HG03135 (cell line): ENCODE measurements around the gene NCKAP5.
"Not testable (repeated sequence)": the region's sequence is repeated elsewhere in the genome, so short reads cannot be mapped to it uniquely, and the experiment has no call there.

Experiments
- ATAC-seq: cut with Tn5 transposase; IDR thresholded peaks from one replicate; pipeline ENCODE4 v1.9.1; 2021; ENCODE audit warnings: mild to moderate bottlenecking, moderate library complexity; ENCODE audit not compliant: unreplicated experiment

Gene NCKAP5

GRCh38 chr2:133475610-133476009, 92.7 kb downstream of the NCKAP5 start:
- ATAC-seq, result no peak

DNA sequence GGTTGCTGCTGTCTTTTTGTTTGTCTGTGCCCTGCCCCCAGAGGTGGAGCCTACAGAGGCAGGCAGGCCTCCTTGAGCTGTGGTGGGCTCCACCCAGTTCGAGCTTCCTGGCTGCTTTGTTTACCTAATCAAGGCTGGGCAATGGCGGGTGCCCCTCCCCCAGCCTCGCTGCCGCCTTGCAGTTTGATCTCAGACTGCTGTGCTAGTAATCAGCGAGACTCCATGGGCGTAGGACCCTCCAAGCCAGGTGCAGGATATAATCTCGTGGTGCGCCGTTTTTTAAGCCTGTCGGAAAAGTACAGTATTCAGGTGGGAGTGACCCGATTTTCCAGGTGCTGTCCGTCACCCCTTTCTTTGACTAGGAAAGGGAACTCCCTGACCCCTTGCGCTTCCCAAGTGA, 97.8 kb downstream of the NCKAP5 start:
- not testable (repeated sequence) for ATAC-seq

GRCh38 chr2:133462811-133463210, 105.5 kb downstream of the NCKAP5 start:
- no peak for ATAC-seq

DNA sequence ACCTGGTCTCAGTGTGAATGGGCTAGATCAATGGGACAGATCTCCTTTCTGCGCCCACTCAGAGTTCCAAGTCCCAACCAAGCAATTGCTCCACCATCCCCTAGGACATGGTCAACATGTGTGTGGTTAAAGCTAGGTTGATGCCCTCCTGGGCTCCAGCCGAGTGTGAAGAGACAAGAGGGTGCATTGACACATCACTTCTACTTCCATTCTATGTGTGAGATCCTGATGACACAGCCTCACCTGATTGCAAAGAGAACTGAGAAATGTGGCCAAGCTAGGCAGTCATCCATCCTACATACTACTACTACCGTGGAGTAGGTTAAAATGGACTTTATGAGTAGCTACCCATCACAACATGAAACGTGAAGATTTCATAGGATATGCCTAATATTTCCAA, 106.8 kb downstream of the NCKAP5 start:
- ATAC-seq, result no peak

DNA sequence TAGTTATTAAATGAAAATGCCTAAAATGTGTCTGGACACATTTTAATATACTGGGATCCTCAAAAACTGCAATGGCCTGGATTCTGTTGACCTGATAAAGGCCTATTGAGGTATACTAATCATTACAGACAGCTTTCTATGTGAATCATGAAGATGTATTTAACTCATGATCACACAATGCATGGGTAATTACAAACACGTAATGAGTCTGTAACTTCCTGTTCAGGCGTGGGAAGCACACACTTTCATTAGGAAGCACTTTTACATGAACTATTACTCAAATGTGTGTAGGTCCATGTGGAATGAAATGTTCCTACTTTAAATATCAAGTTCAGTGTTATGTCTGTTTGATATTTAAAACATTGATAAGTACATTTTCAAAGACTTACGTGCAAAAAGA, 108.7 kb downstream of the NCKAP5 start:
- ATAC-seq, result no peak

DNA sequence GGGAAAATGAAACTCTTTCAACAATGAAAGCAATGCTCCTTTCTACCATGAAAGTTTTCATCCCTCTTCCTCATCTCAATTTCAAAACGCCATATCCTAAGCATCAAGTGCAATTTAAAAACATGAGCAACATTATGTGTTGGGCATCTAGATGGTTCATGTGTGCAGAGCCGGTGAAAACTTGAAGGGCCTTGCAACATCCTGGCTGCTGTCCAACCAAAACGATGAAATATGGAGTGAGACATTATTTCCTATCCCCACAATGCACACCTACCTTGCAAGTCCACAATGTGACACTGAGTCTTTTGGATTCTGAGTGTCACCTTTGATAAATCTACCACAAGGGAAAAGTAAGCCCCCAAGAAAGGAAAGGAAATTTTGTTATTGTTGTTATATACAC, 110.0 kb downstream of the NCKAP5 start:
- ATAC-seq, result no peak

DNA sequence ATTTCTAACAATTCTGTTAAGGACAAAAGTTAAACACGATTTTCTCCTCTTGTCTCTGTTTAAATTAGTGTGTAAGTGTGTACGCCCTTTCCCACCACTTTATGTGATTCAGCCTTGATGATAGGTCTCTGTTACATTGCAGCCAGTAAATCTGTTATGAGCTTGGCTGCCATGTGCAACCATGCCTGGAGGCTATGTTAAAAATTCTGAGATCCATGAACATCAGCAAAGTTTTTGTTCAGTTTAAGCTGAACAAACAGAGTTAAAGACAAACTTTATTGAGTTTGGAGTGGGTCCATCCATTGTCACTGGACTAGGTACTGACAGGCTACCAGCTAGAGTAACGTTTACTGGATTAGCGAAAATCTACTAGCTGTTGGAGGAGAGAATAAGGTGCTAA, 110.4 kb downstream of the NCKAP5 start:
- no peak for ATAC-seq

DNA sequence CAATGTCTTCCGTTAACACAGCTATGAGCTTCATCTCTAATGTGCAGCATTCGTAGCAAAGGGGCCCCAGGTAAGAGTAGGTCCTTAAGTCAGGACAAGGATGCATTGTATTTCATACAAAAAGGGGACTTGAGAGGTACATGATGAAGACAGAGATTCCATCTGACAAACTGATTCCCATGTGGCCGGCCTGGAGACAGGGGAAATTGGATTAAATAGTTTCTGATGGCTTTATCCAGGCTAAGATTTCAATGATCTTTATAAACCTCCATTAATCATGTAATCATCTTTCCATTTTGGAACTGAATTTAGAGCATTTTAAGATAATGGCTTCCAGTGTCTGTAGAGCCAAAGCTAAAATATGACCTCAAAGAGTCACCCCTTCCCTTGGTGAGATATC, 111.3 kb downstream of the NCKAP5 start:
- no peak for ATAC-seq

- no peak for ATAC-seq
These were observed 112.1 kb downstream of the NCKAP5 start for GRCh38 chr2:133456156-133456555.

GRCh38 chr2:133453032-133453431, 115.2 kb downstream of the NCKAP5 start:
- no peak for ATAC-seq

DNA sequence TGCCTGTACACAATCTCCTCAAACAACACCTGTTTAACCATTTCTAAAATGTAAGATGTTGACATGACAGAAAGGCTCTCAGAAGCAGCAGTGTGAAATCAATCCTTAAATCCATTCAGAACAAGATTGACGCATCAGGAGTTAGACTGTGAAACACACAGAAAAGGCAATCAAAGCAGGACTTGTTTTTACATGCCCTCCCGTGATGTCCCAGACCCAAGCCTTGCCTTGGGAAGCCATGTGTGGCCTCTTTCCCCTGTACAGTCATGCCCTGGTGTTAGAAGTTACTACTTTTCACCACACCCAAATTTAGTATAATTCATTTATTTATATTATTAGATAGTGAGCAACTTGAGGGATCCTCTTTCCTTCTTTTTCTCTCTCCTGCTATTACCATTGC, 115.7 kb downstream of the NCKAP5 start:
- ATAC-seq, result no peak

GRCh38 chr2:133452146-133452545, 116.1 kb downstream of the NCKAP5 start:
- ATAC-seq, result no peak

GRCh38 chr2:133448195-133448594, 120.1 kb downstream of the NCKAP5 start:
- ATAC-seq, result no peak

GRCh38 chr2:133447303-133447702, 121.0 kb downstream of the NCKAP5 start:
- no peak for ATAC-seq

DNA sequence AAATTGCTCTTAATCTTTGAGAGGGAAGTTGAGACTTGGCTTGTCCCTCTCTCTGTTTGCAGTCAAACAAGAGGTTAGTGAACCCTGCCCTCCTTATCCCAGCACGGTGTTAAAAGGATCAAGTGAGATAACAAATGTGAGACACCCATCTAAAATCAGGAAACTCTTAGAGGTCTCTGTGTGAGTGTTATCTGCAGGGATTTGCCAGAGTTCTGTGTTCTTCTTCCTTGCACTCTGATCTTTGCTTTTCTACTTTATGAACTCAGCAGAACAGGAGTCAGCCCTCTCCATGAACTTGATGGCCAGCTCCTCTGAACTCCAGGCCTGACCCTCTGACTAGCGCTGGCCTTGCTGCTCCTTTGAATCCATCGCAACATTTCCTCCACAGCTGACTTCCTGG, 123.8 kb downstream of the NCKAP5 start:
- no peak for ATAC-seq

GRCh38 chr2:133442393-133442792, 125.9 kb downstream of the NCKAP5 start:
- no peak for ATAC-seq

GRCh38 chr2:133439565-133439920, 128.7 kb downstream of the NCKAP5 start:
- no peak for ATAC-seq

DNA sequence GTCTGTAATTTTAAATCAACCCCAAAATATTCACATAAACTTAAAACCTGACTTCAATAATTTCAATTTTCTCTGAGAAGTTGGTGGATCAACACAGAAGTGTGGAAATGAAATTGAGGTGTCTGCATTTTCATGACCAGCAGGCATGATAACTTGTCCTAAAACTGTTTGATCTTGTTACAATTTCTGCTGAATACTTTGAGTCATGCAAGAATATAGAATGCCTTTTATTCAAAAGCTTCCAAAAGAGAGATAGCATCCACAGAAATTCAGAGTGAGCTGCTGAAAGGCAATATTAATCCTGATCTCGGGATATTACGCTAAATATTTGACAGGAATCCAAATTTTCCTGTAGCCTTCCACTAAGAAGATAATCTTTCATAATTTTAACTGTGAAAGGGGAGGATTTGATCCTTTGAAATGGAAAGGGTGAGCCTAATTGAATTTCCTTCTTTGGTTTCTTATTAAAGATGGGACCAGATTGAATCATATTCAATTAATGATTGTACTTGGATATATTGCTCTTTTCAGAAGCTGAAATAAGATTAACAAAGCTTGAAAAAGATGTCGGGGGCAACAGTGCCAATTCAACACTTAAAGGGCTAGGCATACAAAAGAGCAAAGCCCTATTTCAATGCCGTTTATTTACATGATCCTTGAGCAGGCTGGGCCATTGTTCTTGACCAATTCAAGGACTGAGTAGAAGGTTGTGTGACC, 129.3 kb downstream of the NCKAP5 start:
- ATAC-seq, result no peak

GRCh38 chr2:133438026-133438425, 130.2 kb downstream of the NCKAP5 start:
- ATAC-seq, result no peak

DNA sequence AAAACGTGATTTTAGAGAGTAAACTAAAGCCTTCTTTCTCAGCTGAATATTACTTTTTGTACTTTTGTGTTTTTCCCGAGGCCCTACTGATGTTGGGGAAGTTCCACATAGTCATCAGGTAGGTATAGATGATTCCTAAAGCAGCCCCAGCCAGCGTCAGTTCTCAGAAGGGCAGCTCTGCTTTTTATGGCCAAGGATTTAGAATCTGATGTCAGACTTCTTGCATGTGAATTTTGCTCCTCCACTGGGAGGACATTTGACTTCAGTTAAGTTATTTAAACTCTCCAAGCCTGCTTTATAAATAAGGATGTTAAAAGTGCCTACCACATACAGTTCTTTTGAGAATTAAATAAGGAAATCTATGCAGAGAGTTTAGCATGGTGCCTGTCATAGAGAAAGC, 130.8 kb downstream of the NCKAP5 start:
- ATAC-seq, result no peak

DNA sequence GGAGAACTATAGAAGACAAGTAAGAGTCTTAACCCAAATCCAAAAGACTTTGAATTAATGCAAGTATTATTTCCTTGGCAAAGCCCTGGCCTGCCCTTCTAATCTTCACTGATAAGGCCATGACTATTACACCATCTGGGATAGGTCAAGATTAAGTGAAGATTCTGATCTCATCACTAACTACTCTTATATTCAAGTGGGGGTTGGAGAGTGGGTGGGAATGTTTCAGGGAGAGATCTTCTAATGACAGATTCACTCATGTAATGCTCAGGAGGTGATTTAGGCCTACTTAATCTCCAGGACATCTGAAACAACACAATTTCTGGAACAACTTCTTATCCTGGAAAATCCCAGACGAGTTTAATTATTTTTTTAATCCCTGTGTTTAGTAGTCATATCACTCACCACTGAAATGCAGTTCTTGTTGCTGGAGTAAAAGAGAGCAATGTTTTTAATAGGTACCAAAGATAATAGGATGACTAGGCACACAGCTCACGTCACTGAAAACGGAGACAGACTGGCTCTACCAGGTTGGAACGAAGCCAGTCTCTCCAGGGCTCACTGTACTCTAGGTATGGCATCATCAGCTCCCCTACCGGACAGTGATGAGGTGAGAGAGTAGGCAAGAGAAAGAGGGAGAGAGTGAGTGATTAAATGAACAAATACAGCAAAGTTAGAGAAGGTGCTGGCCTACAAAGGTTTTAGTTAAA, 133.1 kb downstream of the NCKAP5 start:
- ATAC-seq, result no peak
